HG02610 (cell line): ENCODE data around the gene MYOM1.

Source experiments
- ATAC-seq: cut with Tn5 transposase; IDR thresholded peaks from one replicate; pipeline ENCODE4 v1.9.1; 2021; ENCODE audit warnings: mild to moderate bottlenecking, moderate library complexity; ENCODE audit not compliant: unreplicated experiment

MYOM1 gene

GRCh38 chr18:3153107-3153704 lies 66.6 kb downstream of the MYOM1 start:
- ATAC-seq, result peak; percentile 69

GRCh38 chr18:3152294-3152693 lies 67.5 kb downstream of the MYOM1 start:
- no peak for ATAC-seq

- ATAC-seq, result no peak
These were observed 68.1 kb downstream of the MYOM1 start for GRCh38 chr18:3151399-3152264.

- no peak for ATAC-seq
These were observed 69.1 kb downstream of the MYOM1 start for GRCh38 chr18:3150688-3151087.

GRCh38 chr18:3150274-3150673 lies 69.5 kb downstream of the MYOM1 start:
- no peak for ATAC-seq

DNA sequence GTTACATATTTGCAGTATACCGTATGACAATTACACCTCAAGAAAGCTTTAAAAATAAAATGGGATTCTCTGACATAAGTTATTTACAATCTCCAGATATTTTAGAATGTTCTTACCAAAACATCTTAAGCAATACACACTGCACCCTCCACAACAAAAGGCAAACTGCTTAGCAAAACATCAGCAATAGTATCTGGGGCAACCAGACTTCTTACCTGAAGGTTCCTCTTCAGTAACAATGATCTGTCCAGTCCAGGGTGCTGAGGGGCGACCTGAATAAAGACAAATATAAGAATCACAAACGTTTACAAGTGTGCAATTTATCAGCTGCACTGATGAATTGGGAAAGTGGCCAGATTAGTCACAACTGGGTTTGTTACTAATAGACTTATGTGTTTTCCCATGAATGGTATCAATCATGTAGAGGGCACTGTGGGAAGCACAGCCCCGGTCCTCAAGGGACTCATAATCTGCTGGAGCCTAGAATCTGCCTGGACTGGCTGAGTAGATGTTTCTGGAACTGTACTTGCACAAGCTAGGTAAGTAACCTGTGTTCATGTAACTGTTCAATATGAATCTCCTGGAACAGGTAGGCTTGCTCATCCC lies 70.7 kb downstream of the MYOM1 start:
- no peak for ATAC-seq

DNA sequence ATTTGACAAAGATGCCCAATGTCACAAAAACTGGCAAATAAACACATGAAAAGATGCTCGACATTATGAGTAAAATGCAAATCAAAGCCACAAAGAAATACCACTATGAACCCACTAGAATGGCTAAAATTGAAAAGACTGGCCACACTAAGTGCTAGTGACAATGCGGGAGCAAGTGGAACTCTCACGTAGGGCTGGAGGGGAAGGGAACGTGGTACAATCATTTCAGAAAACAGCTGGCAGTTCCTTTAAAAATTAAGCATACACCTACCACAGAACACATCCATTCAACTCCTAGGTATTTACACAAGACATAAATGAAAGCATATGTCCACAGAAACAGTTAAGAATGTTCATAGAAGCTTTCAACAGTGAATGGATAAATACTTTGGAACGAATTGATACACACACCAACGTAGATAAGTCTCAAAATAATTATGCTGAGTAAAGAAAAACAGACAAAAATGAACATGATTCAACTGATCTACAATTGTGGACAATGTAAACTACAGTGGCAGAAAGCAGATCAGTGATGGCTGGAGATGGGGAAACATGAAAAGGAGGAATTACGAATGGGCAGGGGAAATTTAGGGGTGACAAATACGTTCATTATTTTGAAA lies 71.7 kb downstream of the MYOM1 start:
- ATAC-seq, result no peak

DNA sequence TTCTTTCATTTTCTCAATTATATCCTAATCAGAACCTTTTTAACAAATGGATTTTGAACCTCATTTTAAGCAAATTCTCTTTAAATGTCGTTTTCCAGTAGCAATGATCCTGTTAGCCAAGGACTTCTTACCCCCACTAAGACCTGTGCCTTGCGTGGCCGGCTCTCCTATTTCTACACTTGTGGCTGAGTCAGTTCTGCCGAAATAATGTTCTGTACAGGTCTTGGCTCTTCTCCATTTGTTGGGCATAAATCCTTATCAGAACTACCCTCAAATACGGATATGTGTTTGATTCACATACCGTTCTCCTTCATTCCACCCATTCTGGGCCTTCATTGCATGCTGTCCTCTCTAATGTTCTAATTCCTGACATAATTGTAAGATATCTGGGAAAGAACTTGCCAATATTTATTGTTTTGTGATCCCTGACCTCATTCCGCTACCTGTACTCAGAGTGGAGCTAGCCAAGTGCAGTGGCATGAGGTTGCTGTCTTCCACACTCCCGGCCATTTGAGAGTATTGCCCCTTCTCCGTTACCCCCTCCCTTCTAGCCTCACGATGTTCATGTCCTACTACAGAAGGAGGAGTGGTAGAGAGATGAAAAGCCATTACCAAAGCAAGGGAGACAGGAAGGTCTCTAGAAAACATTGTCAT lies 78.7 kb downstream of the MYOM1 start:
- ATAC-seq, result no peak

DNA sequence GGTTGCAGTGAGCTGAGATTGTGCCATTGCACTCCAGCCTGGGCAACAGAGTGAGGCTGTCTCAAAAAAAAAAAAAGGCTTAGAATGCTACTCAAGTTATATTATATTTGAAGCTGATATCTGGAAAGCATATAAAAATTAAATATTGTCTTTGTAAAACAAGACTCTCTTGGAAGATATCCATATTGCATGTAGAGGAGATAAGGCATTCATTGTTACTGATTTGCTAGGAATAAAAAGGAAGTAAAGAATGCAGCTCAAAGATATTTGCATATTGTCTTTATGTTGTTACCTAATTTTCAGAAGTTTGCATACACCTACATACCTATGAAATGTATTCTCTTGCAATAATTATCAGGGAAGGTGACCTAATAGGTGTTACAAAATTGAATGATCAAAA lies 79.4 kb downstream of the MYOM1 start:
- ATAC-seq, result no peak

DNA sequence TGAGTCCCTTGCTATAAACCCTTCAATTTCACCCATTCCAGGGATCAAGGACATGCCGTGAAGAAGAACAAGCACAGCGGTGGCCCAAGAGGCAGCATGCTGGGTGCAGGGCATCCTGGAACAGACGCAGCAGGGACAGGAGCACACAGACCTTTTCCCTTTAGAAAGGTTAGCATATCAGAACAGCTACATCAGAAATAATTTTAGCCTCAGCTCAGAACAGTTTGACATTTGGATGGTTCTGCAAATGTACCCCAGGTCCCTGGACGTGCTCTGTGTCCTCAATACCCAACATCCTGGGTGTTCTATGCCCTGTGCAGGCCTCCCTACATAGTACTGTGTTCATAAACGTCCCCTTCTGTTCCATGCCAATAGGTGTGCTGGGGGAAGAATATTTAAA lies 80.4 kb downstream of the MYOM1 start:
- no peak for ATAC-seq

DNA sequence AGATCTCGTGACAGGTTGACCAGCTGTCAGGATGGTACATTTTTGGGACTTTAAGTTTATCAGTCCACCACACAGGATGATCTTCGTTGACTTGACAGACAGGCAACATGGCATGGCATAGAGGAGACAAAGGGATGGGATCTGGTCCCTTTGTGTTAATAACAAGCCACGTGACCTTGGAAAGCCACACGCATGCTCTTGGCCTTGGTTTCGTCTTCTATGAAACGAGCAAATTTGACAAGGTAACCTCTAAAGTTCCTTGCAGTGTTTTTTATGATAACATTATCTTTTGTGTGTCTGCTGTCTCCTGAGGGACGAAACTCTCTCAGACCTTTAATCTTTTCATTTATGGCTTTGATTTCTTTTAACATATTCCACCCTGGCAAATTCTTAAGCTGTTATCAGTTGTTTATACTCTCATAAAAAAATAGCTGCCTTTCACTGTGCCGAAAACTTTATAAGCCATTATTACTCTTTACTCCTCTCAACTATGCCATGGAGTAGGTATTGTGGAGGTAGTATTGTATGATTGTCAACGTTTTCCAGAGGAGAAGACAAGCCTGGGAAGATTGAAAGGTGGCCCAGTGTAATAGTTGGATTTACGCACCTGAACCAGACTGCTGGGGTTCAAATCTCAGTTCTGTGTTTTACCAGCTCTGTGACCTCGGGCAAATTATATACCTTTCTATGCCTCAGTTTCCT lies 81.3 kb downstream of the MYOM1 start:
- ATAC-seq, result no peak

DNA sequence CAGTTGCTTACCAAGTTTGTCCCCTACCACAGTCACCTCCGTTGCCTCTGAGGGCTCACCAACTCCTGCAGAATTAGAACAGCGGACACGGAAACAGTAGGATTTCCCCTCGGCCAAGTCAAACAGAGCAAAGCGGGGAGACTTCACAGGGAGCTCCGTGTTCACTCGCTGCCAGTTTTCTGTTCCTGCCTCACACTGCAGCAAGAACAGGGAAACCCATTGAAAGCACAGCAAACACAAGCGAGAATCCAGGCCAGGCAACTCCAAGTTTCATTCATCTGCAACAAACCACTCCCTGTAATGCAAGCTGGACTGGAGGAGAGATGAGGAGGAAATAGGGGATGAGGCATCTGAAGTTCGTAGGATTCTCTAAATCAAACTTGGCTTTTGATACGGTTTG lies 84.2 kb downstream of the MYOM1 start:
- no peak for ATAC-seq

- no peak for ATAC-seq
These were observed 87.1 kb downstream of the MYOM1 start for GRCh38 chr18:3132700-3133099.

- no peak for ATAC-seq
These were observed 89.4 kb downstream of the MYOM1 start for GRCh38 chr18:3130344-3130743.

DNA sequence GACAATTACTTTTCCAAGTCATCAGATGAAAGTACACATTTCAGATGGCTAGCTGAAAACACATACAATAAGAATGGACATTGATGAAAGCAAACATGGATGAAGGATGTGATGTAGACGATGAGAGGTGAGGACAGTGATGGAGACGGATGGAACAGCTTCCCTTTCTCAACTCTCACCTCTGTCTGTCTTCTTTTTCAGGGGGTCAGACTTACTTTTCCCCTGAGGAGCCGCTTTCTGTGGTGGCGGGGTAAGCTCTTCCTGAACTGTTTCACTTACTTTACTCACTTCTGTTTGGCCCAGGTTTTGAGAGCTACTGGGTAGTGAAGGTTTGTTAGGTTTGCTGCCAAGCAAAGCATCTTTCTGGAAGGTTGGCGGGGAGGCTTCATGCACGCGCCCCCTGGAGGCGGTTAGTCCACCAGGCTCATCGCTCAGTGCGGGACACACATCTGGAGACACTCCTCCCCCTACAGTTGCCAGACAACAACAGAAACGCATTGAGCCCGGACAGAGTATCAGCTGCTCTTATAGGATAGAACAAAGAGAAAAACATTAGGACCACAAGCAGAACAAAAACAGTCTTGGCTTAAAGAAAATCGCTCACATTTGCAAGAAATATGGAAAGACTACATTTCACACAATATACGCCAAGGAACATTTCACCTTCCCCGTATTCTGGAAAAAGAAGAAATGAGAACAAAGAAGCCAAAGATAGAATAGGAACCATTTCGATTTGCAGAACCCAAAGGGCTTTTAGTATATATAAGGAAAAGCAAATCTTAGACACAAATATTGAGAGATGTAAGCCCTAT lies 90.5 kb downstream of the MYOM1 start:
- peak; percentile 87 for ATAC-seq

DNA sequence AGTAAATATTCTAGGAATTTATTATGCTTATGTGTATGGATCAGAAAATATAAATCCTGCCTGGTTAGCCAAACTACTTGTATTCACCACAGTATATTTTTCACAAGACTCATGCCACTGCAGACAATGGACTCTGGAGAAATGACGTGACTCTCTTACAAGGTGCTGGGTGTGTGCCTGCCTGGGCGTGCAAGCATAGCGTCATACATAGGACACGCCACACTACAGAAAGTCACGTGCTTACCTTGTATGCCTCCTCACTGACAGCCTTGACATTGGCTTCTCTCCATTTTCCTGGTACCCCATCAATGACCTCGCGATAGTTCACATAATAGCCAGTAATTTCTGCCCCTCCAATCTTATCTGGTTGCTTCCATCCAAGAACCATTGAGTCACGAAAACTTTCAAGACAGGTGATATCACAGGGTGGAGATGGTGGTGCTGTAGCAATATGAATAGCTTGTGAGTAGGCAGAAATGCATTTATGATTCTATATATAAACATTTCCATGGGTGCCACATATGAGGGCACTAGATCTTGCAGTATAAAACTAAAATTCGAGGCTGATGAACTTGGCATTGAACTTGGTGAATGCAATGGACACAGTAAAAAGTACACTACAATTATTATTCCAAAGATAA lies 93.2 kb downstream of the MYOM1 start:
- no peak for ATAC-seq

GRCh38 chr18:3124822-3125221 lies 94.9 kb downstream of the MYOM1 start:
- no peak for ATAC-seq

GRCh38 chr18:3122851-3123250 lies 96.9 kb downstream of the MYOM1 start:
- no peak for ATAC-seq

DNA sequence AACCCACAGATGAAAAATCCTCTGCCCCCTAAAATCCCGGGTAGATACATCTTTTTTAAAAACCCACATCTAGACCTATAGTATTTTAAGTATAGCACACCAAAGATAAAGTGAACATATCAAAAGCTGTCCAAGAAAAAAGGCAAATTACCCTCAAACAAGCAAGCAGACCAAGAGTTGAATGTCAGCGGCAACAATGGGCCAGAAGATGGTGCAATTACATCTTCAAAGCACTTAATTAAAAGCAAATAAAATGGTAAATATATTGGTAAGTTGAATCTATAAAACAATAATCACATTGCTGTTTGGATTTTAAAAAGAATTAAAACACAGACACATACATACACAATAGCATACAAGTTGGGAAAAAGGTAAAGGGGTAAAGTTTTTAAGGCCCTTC lies 98.5 kb downstream of the MYOM1 start:
- no peak for ATAC-seq
